A549 (cell line): Measurements from ENCODE around the gene CDK16. TPM values are rescaled to one million over a fixed set of nuclear protein-coding genes. Genes with fewer than 3 reads are reported as not detected.
A peak's percentile ranks its signal among the peaks of the same experiment; 100 is the strongest.

Experiments
- ATAC-seq, 2 experiments: fragments of 200-7000 bp in 1 of 2; fragments of >200 bp in 1 of 2; cut with Nextera tagmentation in 1 of 2; cut with Tn5 transposase in 1 of 2; 3 replicates each; pipeline versions ENCODE4 v1.8.0 to v1.9.1; 2018 to 2020; ENCODE audit warnings: mild to moderate bottlenecking in 1 of 2, moderate library complexity in 1 of 2
- CTCF ChIA-PET: fragments of 300-600 bp; sonication (Branson Sonifier 250); formaldehyde crosslinking; extraction: SDS; loops from one replicate; lab custom pipeline; 2021; ENCODE audit warnings: antibody characterized with exemption, inconsistent platforms; lab: Yijun Ruan, JAX
- POLR2A ChIA-PET: fragments of 350-600 bp; formaldehyde crosslinking; extraction: SDS; loops from one replicate; lab custom pipeline; 2021; ENCODE audit warnings: antibody characterized with exemption, inconsistent platforms; lab: Yijun Ruan, JAX
- DNase-seq, 2 experiments: peaks; one replicate each; pipeline versions ENCODE4 v3.0.0 to v3.0.0-alpha.2; 2011 to 2016; ENCODE audit warnings: low read depth in 1 of 2, low spot score in 1 of 2
- FAIRE-seq: peaks from 2 replicates; lab custom pipeline; 2011; peaks lifted over from hg19 to GRCh38; lab: Jason Lieb, UNC
- H3K27ac ChIP-seq, 2 experiments: fragments of >200 bp; sonication (Bioruptor Twin); formaldehyde crosslinking; 3 replicates each; pipeline ENCODE4 v1.5.1; 2016 to 2017
- H3K4me1 ChIP-seq: fragments of >200 bp; sonication (Bioruptor Twin); formaldehyde crosslinking; 3 replicates; pipeline ENCODE4 v1.6.1; 2016
- H3K4me2 ChIP-seq: fragments of >200 bp; sonication (Bioruptor Twin); formaldehyde crosslinking; 3 replicates; pipeline ENCODE4 v1.6.1; 2016
- H3K4me3 ChIP-seq: fragments of >200 bp; sonication (Bioruptor Twin); formaldehyde crosslinking; 3 replicates; pipeline ENCODE4 v1.5.1; 2016
- H3K9me3 ChIP-seq: fragments of >200 bp; sonication (Bioruptor Twin); formaldehyde crosslinking; 3 replicates; pipeline ENCODE4 v1.6.1; 2016
- CBX8 ChIP-seq: fragments of 200-600 bp; sonication (generic); IDR thresholded peaks from 2 replicates; pipeline ENCODE4 v1.6.1; 2016
- CHD2 ChIP-seq: fragments of 150-350 bp; IDR thresholded peaks from 2 replicates; pipeline ENCODE4 v1.6.1; 2014; ENCODE audit warnings: low read length; ENCODE audit not compliant: partially characterized antibody
- EHMT2 ChIP-seq: fragments of 200-600 bp; sonication (generic); IDR thresholded peaks from 2 replicates; pipeline ENCODE4 v1.6.1; 2016; ENCODE audit warnings: antibody characterized with exemption, low read depth, mild to moderate bottlenecking, moderate library complexity
- EP300 ChIP-seq, 2 experiments: fragments of >200 bp; sonication (Bioruptor Twin); formaldehyde crosslinking; IDR thresholded peaks; 2 replicates in 1 of 2; 3 replicates in 1 of 2; pipeline ENCODE4 v1.6.1; 2016 to 2017
- FOSL2 ChIP-seq, 2 experiments: fragments of 450-650 bp in 1 of 2; fragments of >200 bp in 1 of 2; sonication (Bioruptor Twin) in 1 of 2; formaldehyde crosslinking; IDR thresholded peaks; 2 replicates each; pipeline versions ENCODE4 v1.5.0 to v1.6.1; 2016 to 2020; ENCODE audit warnings: mild to moderate bottlenecking in 1 of 2, moderate library complexity in 1 of 2
- HDAC2 ChIP-seq: fragments of 200-600 bp; sonication (generic); IDR thresholded peaks from 2 replicates; pipeline ENCODE4 v1.6.1; 2016
- HOXA7 ChIP-seq: fragments of 250-450 bp; sonication (Bioruptor Pico); IDR thresholded peaks from 2 replicates; pipeline ENCODE4 v1.5.0; 2020; ENCODE audit warnings: mild to moderate bottlenecking, moderate library complexity
- JUNB ChIP-seq: fragments of >200 bp; sonication (Bioruptor Twin); formaldehyde crosslinking; IDR thresholded peaks from 2 replicates; pipeline ENCODE4 v1.6.1; 2016
- KDM1A ChIP-seq: fragments of 200-600 bp; sonication (generic); IDR thresholded peaks from 2 replicates; pipeline ENCODE4 v1.6.1; 2016; ENCODE audit warnings: low read depth, mild to moderate bottlenecking
- MYC ChIP-seq: IDR thresholded peaks from 2 replicates; pipeline ENCODE4 v1.6.1; 2012; ENCODE audit warnings: mild to moderate bottlenecking, inconsistent platforms, low read length, improper control_type of control experiment, borderline replicate concordance
- NFE2L2 ChIP-seq: fragments of 150-350 bp; conservative IDR thresholded peaks from 2 replicates; pipeline ENCODE4 v1.6.1; 2014; ENCODE audit warnings: low read length
- NR3C1 ChIP-seq: fragments of >200 bp; sonication (Bioruptor Twin); formaldehyde crosslinking; IDR thresholded peaks from 3 replicates; pipeline ENCODE4 v1.6.1; 2017
- RFX5 ChIP-seq: fragments of 450-650 bp; IDR thresholded peaks from 2 replicates; pipeline ENCODE4 v1.7.1; 2014; ENCODE audit warnings: antibody characterized with exemption, mild to moderate bottlenecking, moderate library complexity
- SMC3 ChIP-seq: fragments of >200 bp; sonication (Bioruptor Twin); formaldehyde crosslinking; IDR thresholded peaks from 3 replicates; pipeline ENCODE4 v1.6.1; 2018; ENCODE audit warnings: inconsistent platforms
- TFCP2L1 ChIP-seq: fragments of 250-450 bp; sonication (Bioruptor Pico); IDR thresholded peaks from 2 replicates; pipeline ENCODE4 v1.5.0; 2021; ENCODE audit warnings: mild to moderate bottlenecking
- TP53 ChIP-seq: fragments of 250-450 bp; sonication (Bioruptor Pico); IDR thresholded peaks from 2 replicates; pipeline ENCODE4 v1.5.0; 2021; ENCODE audit warnings: mild to moderate bottlenecking, moderate library complexity
- ZC3H11A ChIP-seq: fragments of 450-650 bp; IDR thresholded peaks from 2 replicates; pipeline ENCODE4 v1.6.1; 2014; ENCODE audit warnings: antibody characterized with exemption, mild to moderate bottlenecking
- WGBS: methylation state at CpG from one replicate; pipeline ENCODE4 v1.1.6; 2017; ENCODE audit errors: missing lambda C conversion rate; 5-methylcytosine and 5-hydroxymethylcytosine counted together
- polyA plus RNA-seq, 4 experiments: library from polyadenylated mRNA; depleted of rRNA in 3 of 4; stranded (reverse); fragments of >200 nt; fragmentation: RNase III in 1 of 4; extraction: RNeasy Plus Mini Kit Qiagen cat#74134 plus additional on column Dnase treatment in 1 of 4; gene quantifications; 2 replicates in 3 of 4; 3 replicates in 1 of 4; pipeline ENCODE4 v1.2.3, GENCODE V29; 2011 to 2017
- TF ChIP-seq, protein P1 (sequence below): IDR thresholded peaks from 2 replicates; pipeline ENCODE4 v1.6.1; 2012
- TF ChIP-seq, protein P2 (sequence below): fragments of 250-450 bp; sonication (Bioruptor Pico); IDR thresholded peaks from 2 replicates; pipeline ENCODE4 v1.5.0; 2020; ENCODE audit warnings: low read depth, mild to moderate bottlenecking, moderate library complexity
- TF ChIP-seq, protein P3 (sequence below): IDR thresholded peaks from 2 replicates; pipeline ENCODE4 v1.6.1; 2012; ENCODE audit warnings: low read depth, borderline replicate concordance
- TF ChIP-seq, protein P4 (sequence below): fragments of 200-600 bp; sonication (generic); IDR thresholded peaks from 2 replicates; pipeline ENCODE4 v1.6.1; 2016; ENCODE audit warnings: antibody characterized with exemption, mild to moderate bottlenecking, moderate library complexity
- TF ChIP-seq, protein P5 (sequence below): fragments of >200 bp; sonication (Bioruptor Twin); formaldehyde crosslinking; IDR thresholded peaks from 3 replicates; pipeline ENCODE4 v1.6.1; 2016
- TF ChIP-seq, protein P6 (sequence below): fragments of 150-350 bp; IDR thresholded peaks from 2 replicates; pipeline ENCODE4 v1.6.1; 2014; ENCODE audit warnings: low read depth, mild to moderate bottlenecking, low read length

The CDK16 gene
- polyA plus RNA-seq, 2 of the 4 experiments (the other 2 are of a cell fraction): 105 to 111 TPM

DNA sequence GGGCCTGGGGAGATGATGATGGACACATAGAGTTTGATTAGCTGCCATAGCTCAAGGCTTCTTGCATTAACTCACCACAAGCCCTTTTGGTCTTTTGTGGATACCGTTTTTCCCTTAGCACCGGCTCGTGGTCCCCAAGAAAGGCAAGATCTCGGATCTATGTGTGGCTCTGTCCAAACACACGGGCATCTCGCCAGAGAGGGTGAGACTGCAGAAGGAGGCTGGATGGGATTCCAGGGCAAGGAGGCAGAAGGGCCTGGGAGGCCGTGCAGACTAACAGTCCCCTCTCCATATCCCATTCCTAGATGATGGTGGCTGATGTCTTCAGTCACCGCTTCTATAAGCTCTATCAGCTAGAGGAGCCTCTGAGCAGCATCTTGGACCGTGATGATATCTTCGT is 23.8 kb downstream of the CDK16 start:
- H3K4me2 ChIP-seq: no peak overlapping the region
- peak; percentile 51 for FAIRE-seq
- H3K27ac ChIP-seq: no peak overlapping the region
- TF ChIP-seq EHMT2 (no peak), FOSL2 (IDR thresholded peaks at IDR 0.05) (no peak), FOSL2 (CRISPR knock-in tag; IDR thresholded peaks at IDR 0.05) (no peak), RFX5 (no peak), CBX8 (no peak), TP53 (CRISPR knock-in tag) (no peak), ZC3H11A (no peak), MYC (no peak), KDM1A (no peak), CHD2 (no peak), NFE2L2 (no peak)
- TF ChIP-seq, protein P1, sequence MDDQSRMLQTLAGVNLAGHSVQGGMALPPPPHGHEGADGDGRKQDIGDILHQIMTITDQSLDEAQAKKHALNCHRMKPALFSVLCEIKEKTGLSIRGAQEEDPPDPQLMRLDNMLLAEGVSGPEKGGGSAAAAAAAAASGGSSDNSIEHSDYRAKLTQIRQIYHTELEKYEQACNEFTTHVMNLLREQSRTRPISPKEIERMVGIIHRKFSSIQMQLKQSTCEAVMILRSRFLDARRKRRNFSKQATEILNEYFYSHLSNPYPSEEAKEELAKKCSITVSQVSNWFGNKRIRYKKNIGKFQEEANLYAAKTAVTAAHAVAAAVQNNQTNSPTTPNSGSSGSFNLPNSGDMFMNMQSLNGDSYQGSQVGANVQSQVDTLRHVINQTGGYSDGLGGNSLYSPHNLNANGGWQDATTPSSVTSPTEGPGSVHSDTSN: no peak
- TF ChIP-seq, protein P2, sequence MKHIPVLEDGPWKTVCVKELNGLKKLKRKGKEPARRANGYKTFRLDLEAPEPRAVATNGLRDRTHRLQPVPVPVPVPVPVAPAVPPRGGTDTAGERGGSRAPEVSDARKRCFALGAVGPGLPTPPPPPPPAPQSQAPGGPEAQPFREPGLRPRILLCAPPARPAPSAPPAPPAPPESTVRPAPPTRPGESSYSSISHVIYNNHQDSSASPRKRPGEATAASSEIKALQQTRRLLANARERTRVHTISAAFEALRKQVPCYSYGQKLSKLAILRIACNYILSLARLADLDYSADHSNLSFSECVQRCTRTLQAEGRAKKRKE (CRISPR knock-in tag): no peak
- TF ChIP-seq, protein P3, sequence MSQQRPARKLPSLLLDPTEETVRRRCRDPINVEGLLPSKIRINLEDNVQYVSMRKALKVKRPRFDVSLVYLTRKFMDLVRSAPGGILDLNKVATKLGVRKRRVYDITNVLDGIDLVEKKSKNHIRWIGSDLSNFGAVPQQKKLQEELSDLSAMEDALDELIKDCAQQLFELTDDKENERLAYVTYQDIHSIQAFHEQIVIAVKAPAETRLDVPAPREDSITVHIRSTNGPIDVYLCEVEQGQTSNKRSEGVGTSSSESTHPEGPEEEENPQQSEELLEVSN: no peak
- no peaks in the 10 kb centered on the region for H3K4me1 ChIP-seq
- no peak for ATAC-seq
- POLR2A ChIA-PET: no interaction called here
- 87% methylated on average over 10 of the region's 10 CpGs for WGBS
- no peak overlapping the region for H3K4me3 ChIP-seq
- H3K9me3 ChIP-seq: no peaks in the 10 kb centered on the region
- CTCF ChIA-PET: no interaction called here
- DNase-seq: no peak

DNA sequence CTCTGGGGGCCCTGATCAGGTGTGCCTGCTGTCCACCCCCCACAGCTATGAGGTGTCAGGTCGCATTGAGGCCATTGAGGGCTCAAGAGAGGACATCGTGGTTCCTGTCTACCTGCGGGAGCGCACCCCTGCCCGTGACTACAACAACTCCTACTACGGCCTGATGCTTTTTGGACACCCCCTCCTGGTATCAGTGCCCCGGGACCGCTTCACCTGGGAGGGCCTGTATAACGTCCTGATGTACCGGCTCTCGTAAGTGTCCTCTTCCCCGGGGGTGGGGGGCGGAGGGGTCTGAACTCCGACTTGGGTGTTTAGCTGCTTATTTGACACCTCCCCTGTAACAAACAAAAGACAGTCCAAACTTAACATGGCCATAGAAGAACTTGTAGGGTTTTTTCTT is 24.9 kb downstream of the CDK16 start:
- POLR2A ChIA-PET: no interaction called here
- CTCF ChIA-PET: no interaction called here
- Histone ChIP-seq H3K4me3 (no peak overlapping the region), H3K4me1 (no peaks in the 10 kb centered on the region), H3K9me3 (no peaks in the 10 kb centered on the region), H3K27ac (no peak overlapping the region), H3K4me2 (no peak overlapping the region)
- DNase-seq (no peak), FAIRE-seq (no peak), ATAC-seq (no peak)
- TF ChIP-seq, protein P2 (CRISPR knock-in tag): no peak
- TF ChIP-seq, protein P4, sequence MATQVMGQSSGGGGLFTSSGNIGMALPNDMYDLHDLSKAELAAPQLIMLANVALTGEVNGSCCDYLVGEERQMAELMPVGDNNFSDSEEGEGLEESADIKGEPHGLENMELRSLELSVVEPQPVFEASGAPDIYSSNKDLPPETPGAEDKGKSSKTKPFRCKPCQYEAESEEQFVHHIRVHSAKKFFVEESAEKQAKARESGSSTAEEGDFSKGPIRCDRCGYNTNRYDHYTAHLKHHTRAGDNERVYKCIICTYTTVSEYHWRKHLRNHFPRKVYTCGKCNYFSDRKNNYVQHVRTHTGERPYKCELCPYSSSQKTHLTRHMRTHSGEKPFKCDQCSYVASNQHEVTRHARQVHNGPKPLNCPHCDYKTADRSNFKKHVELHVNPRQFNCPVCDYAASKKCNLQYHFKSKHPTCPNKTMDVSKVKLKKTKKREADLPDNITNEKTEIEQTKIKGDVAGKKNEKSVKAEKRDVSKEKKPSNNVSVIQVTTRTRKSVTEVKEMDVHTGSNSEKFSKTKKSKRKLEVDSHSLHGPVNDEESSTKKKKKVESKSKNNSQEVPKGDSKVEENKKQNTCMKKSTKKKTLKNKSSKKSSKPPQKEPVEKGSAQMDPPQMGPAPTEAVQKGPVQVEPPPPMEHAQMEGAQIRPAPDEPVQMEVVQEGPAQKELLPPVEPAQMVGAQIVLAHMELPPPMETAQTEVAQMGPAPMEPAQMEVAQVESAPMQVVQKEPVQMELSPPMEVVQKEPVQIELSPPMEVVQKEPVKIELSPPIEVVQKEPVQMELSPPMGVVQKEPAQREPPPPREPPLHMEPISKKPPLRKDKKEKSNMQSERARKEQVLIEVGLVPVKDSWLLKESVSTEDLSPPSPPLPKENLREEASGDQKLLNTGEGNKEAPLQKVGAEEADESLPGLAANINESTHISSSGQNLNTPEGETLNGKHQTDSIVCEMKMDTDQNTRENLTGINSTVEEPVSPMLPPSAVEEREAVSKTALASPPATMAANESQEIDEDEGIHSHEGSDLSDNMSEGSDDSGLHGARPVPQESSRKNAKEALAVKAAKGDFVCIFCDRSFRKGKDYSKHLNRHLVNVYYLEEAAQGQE: no peak
- TF ChIP-seq NR3C1 (no peak), MYC (no peak), TP53 (CRISPR knock-in tag) (no peak), JUNB (no peak), KDM1A (no peak), SMC3 (no peak), TFCP2L1 (CRISPR knock-in tag) (no peak), HDAC2 (no peak), EP300 (IDR thresholded peaks at IDR 0.05) (no peak), HOXA7 (CRISPR knock-in tag) (no peak)
- TF ChIP-seq, protein P5, sequence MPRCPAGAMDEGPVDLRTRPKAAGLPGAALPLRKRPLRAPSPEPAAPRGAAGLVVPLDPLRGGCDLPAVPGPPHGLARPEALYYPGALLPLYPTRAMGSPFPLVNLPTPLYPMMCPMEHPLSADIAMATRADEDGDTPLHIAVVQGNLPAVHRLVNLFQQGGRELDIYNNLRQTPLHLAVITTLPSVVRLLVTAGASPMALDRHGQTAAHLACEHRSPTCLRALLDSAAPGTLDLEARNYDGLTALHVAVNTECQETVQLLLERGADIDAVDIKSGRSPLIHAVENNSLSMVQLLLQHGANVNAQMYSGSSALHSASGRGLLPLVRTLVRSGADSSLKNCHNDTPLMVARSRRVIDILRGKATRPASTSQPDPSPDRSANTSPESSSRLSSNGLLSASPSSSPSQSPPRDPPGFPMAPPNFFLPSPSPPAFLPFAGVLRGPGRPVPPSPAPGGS: no peak
- TF ChIP-seq, protein P3: no peak
- TF ChIP-seq, protein P6, sequence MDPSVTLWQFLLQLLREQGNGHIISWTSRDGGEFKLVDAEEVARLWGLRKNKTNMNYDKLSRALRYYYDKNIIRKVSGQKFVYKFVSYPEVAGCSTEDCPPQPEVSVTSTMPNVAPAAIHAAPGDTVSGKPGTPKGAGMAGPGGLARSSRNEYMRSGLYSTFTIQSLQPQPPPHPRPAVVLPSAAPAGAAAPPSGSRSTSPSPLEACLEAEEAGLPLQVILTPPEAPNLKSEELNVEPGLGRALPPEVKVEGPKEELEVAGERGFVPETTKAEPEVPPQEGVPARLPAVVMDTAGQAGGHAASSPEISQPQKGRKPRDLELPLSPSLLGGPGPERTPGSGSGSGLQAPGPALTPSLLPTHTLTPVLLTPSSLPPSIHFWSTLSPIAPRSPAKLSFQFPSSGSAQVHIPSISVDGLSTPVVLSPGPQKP: no peak
- TF ChIP-seq, protein P1: no peak
- WGBS: 91% methylated on average over 14 of the region's 14 CpGs
